ENCODE measurements around the gene CSRNP3. TPM values are rescaled to one million over a fixed set of nuclear protein-coding genes. Genes with fewer than 3 reads are reported as not detected.

CSRNP3 gene
- total RNA-seq, 1 experiment from 2014 or later: 0.05 TPM

DNA sequence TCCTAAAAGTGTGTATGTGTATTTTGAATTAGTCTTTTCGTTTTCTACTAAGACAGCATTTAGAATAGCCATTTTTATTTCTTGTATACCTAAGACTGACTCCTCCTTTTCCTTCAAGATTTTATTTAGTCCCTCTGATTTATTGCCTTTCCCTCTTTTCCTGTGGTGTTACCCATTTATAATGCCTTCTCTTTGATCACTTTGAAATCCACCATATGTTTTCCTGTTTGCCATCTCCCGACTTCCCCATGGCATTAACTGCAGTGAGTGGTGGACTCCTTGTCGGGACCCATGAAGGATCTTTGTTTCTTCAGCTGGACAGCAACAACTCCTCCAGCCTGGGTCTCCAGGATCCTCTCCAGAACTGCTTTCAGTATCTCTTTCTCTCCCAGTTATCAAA lies 160.7 kb downstream of the CSRNP3 start (continued):
- TF ChIP-seq REST (IDR thresholded peaks at IDR 0.05; ENCODE audit: low read depth) (no peak), ZBTB33 (IDR thresholded peaks at IDR 0.05; ENCODE audit: extremely low read depth, insufficient replicate concordance, low read length) (no peak), EGR1 (IDR thresholded peaks at IDR 0.05; ENCODE audit: low read depth) (no peak), ZFX (IDR thresholded peaks at IDR 0.05) (no peak), EZH2 (IDR thresholded peaks at IDR 0.05) (no peak)

DNA sequence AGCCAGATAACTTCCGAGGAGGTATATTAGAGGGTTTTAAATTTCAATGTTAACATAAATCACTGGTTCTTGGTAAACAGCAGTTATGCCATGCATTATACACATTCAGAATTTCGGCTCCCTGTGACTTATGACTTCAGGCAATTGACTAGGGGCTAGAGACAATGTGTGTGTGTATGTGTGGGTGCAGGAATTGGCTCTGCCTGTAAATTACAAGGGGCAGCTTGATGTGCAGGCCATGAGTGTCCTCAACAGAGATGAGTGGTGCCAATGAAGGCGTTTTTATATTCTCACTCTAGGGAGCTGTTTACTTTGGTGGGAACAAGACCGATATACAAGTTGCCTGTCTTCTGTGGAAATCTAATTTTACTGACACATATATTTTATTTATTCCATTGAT lies 161.6 kb downstream of the CSRNP3 start:
- DNase-seq (ENCODE audit: low read depth, low spot score) (no peak), ATAC-seq (no peak)
- no TSS peak for BruUV-seq (replicated peaks)
- Histone ChIP-seq H4K20me1 (ENCODE audit: insufficient read depth) (no peaks in the 10 kb centered on the region), H3K27ac (ENCODE audit: low read depth, low read length) (no peak overlapping the region), H3K9me3 (ENCODE audit: control insufficient read depth in 1 of 2, insufficient read depth in 1 of 2, low read depth in 1 of 2, low read length in 2 of 2) (no peaks in the 10 kb centered on the region), H3K36me3 (ENCODE audit: control insufficient read depth in 1 of 2, insufficient read depth in 2 of 2, low read length in 2 of 2) (no peaks in the 10 kb centered on the region), H3K79me2 (ENCODE audit: insufficient read depth, low read length) (no peaks in the 10 kb centered on the region), H3K4me2 (ENCODE audit: low read length) (no peak overlapping the region), H3K4me3 (replicated peaks in 1 of 2; ENCODE audit: low read depth in 1 of 2, low read length in 2 of 2) (no peak overlapping the region), H3K9me2 (ENCODE audit: insufficient read depth) (no peaks in the 10 kb centered on the region), H3K4me1 (ENCODE audit: control insufficient read depth in 1 of 2, insufficient read depth in 2 of 2, low read length in 2 of 2) (no peaks in the 10 kb centered on the region), H2AFZ (ENCODE audit: low read depth, low read length, poor library complexity, severe bottlenecking) (no peak overlapping the region), H3K9ac (ENCODE audit: low read length) (no peak overlapping the region), H3K27me3 (ENCODE audit: insufficient read depth, low read length) (0 out of 2 replicates have a peak, but pooled peaks cover 6% of the 10 kb centered on the region)
- TF ChIP-seq, protein P1, sequence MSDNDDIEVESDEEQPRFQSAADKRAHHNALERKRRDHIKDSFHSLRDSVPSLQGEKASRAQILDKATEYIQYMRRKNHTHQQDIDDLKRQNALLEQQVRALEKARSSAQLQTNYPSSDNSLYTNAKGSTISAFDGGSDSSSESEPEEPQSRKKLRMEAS (IDR thresholded peaks at IDR 0.05): no peak
- no peak for TF ChIP-seq TCF7L2 (IDR thresholded peaks at IDR 0.05; ENCODE audit: borderline replicate concordance, extremely low read depth, insufficient read depth, insufficient read length)
- no peak for TF ChIP-seq ZNF274 (IDR thresholded peaks at IDR 0.05; ENCODE audit: low read depth, low read length)
- TF ChIP-seq EGR1 (IDR thresholded peaks at IDR 0.05; ENCODE audit: low read depth): no peak
- TF ChIP-seq, protein P2, sequence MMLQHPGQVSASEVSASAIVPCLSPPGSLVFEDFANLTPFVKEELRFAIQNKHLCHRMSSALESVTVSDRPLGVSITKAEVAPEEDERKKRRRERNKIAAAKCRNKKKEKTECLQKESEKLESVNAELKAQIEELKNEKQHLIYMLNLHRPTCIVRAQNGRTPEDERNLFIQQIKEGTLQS (IDR thresholded peaks at IDR 0.05): no peak
- no peak for TF ChIP-seq SRF (IDR thresholded peaks at IDR 0.05; ENCODE audit: low read depth)
- no peak for TF ChIP-seq YY1 (IDR thresholded peaks at IDR 0.05; ENCODE audit: extremely low read depth, insufficient replicate concordance, low read depth, low read length)
- TF ChIP-seq REST (IDR thresholded peaks at IDR 0.05; ENCODE audit: low read depth): no peak
- intact Hi-C loops (cut with micrococcal nuclease): no loop called here
- ChIA-PET RAD21 (ENCODE audit: low non-redundant PET in 1 of 2, low total read pairs in 2 of 2, uncharacterized antibody in 2 of 2, unreplicated experiment in 2 of 2) (no interaction called here), POLR2A (no interaction called here), CTCF (no interaction called here)
